ENCODE results near the gene TMCO2.

The TMCO2 gene

GRCh38 chr1:40300651-40301050 lies 52.9 kb downstream of the TMCO2 start:
- H3K4me2 ChIP-seq (ENCODE audit: low read length) = no peak overlapping the region
- TF ChIP-seq CTCF (IDR thresholded peaks at IDR 0.05; ENCODE audit: low read depth, low read length, poor library complexity, severe bottlenecking) (no peak), EZH2phosphoT487 (IDR thresholded peaks at IDR 0.05; ENCODE audit: borderline replicate concordance, low read length) (no peak)

GRCh38 chr1:40301066-40301465 lies 53.3 kb downstream of the TMCO2 start:
- no peaks in the 10 kb centered on the region for H3K9me3 ChIP-seq (ENCODE audit: control insufficient read depth, insufficient read depth, low read length)
- no peak overlapping the region for H3K27ac ChIP-seq (ENCODE audit: low read depth, low read length)
- TF ChIP-seq CTCF (IDR thresholded peaks at IDR 0.05; ENCODE audit: low read depth, low read length, poor library complexity, severe bottlenecking) (no peak), EZH2phosphoT487 (IDR thresholded peaks at IDR 0.05; ENCODE audit: borderline replicate concordance, low read length) (no peak)
- no peaks in the 10 kb centered on the region for H3F3A ChIP-seq (ENCODE audit: control insufficient read depth, insufficient read depth)
- H3K79me2 ChIP-seq (ENCODE audit: control insufficient read depth, low read length) = no peaks in the 10 kb centered on the region
- H3K4me2 ChIP-seq (ENCODE audit: low read length) = no peak overlapping the region
- no peaks in the 10 kb centered on the region for H3K4me1 ChIP-seq (ENCODE audit: control insufficient read depth, low read length)
- H3K9me2 ChIP-seq (replicated peaks; ENCODE audit: control insufficient read depth, low read length) = no peaks in the 10 kb centered on the region
- H3K36me3 ChIP-seq (ENCODE audit: control insufficient read depth, low read length) = no peaks in the 10 kb centered on the region
- H4K20me1 ChIP-seq (ENCODE audit: control insufficient read depth, insufficient read depth, low read depth, low read length) = no peaks in the 10 kb centered on the region
- no peak overlapping the region for H3K4me3 ChIP-seq (ENCODE audit: low read length)
- H3K27me3 ChIP-seq (ENCODE audit: control insufficient read depth, low read length) = peaks cover 10% of the 10 kb centered on the region

More at GRCh38 chr1:40300651-40301050, 52.9 kb downstream of the TMCO2 start:
- H3K79me2 ChIP-seq (ENCODE audit: control insufficient read depth, low read length) = no peaks in the 10 kb centered on the region
- H4K20me1 ChIP-seq (ENCODE audit: control insufficient read depth, insufficient read depth, low read depth, low read length) = no peaks in the 10 kb centered on the region
- H3K4me1 ChIP-seq (ENCODE audit: control insufficient read depth, low read length) = no peaks in the 10 kb centered on the region
- H3K27ac ChIP-seq (ENCODE audit: low read depth, low read length) = no peak overlapping the region
- no peaks in the 10 kb centered on the region for H3F3A ChIP-seq (ENCODE audit: control insufficient read depth, insufficient read depth)
- no peaks in the 10 kb centered on the region for H3K9me3 ChIP-seq (ENCODE audit: control insufficient read depth, insufficient read depth, low read length)
- no peaks in the 10 kb centered on the region for H3K9me2 ChIP-seq (replicated peaks; ENCODE audit: control insufficient read depth, low read length)
- no peak overlapping the region for H3K4me3 ChIP-seq (ENCODE audit: low read length)
- peaks cover 10% of the 10 kb centered on the region for H3K27me3 ChIP-seq (ENCODE audit: control insufficient read depth, low read length)
- H3K36me3 ChIP-seq (ENCODE audit: control insufficient read depth, low read length) = no peaks in the 10 kb centered on the region
